GM21786 (cell line): Measurements from ENCODE around the gene ALDH1B1.
"Not testable (repeated sequence)": the region's sequence is repeated elsewhere in the genome, so short reads cannot be mapped to it uniquely, and the experiment has no call there.

ENCODE experiments used
- ATAC-seq: cut with Tn5 transposase; IDR thresholded peaks from one replicate; pipeline ENCODE4 v1.9.1; 2021; ENCODE audit not compliant: unreplicated experiment

The ALDH1B1 gene

GRCh38 chr9:38385896-38386295, 6.6 kb upstream of the ALDH1B1 start:
- no peak for ATAC-seq

GRCh38 chr9:38386319-38386895, 6.1 kb upstream of the ALDH1B1 start:
- no peak for ATAC-seq

GRCh38 chr9:38387066-38387465, 5.4 kb upstream of the ALDH1B1 start:
- no peak for ATAC-seq

GRCh38 chr9:38387751-38388150, 4.8 kb upstream of the ALDH1B1 start:
- ATAC-seq, result no peak

GRCh38 chr9:38388283-38389223, 3.9 kb upstream of the ALDH1B1 start:
- ATAC-seq, result no peak

GRCh38 chr9:38389313-38389712, 3.2 kb upstream of the ALDH1B1 start:
- ATAC-seq, result no peak

GRCh38 chr9:38390442-38390841, 2.1 kb upstream of the ALDH1B1 start:
- no peak for ATAC-seq

- no peak for ATAC-seq
These were observed 1.7 kb upstream of the ALDH1B1 start for GRCh38 chr9:38390851-38391250.

- ATAC-seq, result no peak
These were observed 1.0 kb upstream of the ALDH1B1 start for GRCh38 chr9:38391278-38392118.

GRCh38 chr9:38393128-38393796, 760 bp downstream of the ALDH1B1 start:
- ATAC-seq, result no peak

- no peak for ATAC-seq
These were observed 1.9 kb downstream of the ALDH1B1 start for GRCh38 chr9:38394416-38394815.

GRCh38 chr9:38395653-38396370, 3.3 kb downstream of the ALDH1B1 start:
- ATAC-seq, result no peak

GRCh38 chr9:38396371-38396671, 3.8 kb downstream of the ALDH1B1 start:
- ATAC-seq, result no peak

GRCh38 chr9:38399191-38399590, 6.7 kb downstream of the ALDH1B1 start:
- ATAC-seq, result not testable (repeated sequence)

GRCh38 chr9:38401994-38402393, 9.5 kb downstream of the ALDH1B1 start:
- no peak for ATAC-seq

- no peak for ATAC-seq
These were observed 11.8 kb downstream of the ALDH1B1 start for GRCh38 chr9:38404314-38404713.

GRCh38 chr9:38405785-38406184, 13.3 kb downstream of the ALDH1B1 start:
- ATAC-seq, result no peak

- ATAC-seq, result no peak
These were observed 14.1 kb downstream of the ALDH1B1 start for GRCh38 chr9:38406476-38407186.

- no peak for ATAC-seq
These were observed 16.2 kb downstream of the ALDH1B1 start for GRCh38 chr9:38408719-38409118.

- ATAC-seq, result no peak
These were observed 20.2 kb downstream of the ALDH1B1 start for GRCh38 chr9:38412751-38413150.
